Spleen (tissue), 7 donors: ENCODE data around the gene SLC7A5.

Experiments
- CTCF ChIP-seq, 11 experiments: fragments of 200-600 bp in 7 of 11; fragments of 450-650 bp in 4 of 11; sonication (generic) in 4 of 11; IDR thresholded peaks in 8 of 11; conservative IDR thresholded peaks in 3 of 11; 1 replicate in 7 of 11; 2 replicates in 4 of 11; pipeline versions ENCODE4 v1.4.0 to v1.8.0; 2016 to 2021; ENCODE audit warnings: antibody characterized with exemption in 11 of 11, inconsistent platforms in 4 of 11, mild to moderate bottlenecking in 1 of 11
- POLR2A ChIP-seq, 3 donors: fragments of 450-650 bp; IDR thresholded peaks; one replicate each; pipeline ENCODE4 v1.5.1; 2017; ENCODE audit warnings: antibody characterized with exemption in 3 of 3, mild to moderate bottlenecking in 1 of 3
- donor health status: DM: no; HTN: no; CAD: no; lungs with moderate emphysema.
- donor health status: DM: no; HTN: no; CAD: no.
- donor health status: DM: no; HTN: no; CAD: no.

GRCh38 chr16:87848676-87849345, 20.5 kb downstream of the SLC7A5 start:
- TF ChIP-seq POLR2A (IDR thresholded peaks at IDR 0.05) (no peak), CTCF (IDR thresholded peaks at IDR 0.05 in 8 of 11, conservative IDR thresholded peaks at IDR 0.05 in 3 of 11) (no peak)
